Peyer's patch (tissue), 4 donors: ENCODE measurements around the gene MTSS2. TPM values are rescaled to one million over a fixed set of nuclear protein-coding genes. Genes with fewer than 3 reads are reported as not detected.

Experiments used
- DNase-seq, 3 donors: peaks; one replicate each; pipeline ENCODE4 v3.0.0-alpha.2; 2017 to 2019
- H3K27ac ChIP-seq, 4 donors: fragments of 200-600 bp; sonication (generic); one replicate each; pipeline ENCODE4 v1.5.1; 2016 to 2019
- H3K27me3 ChIP-seq, 2 donors: fragments of 200-600 bp; sonication (generic); one replicate each; pipeline ENCODE4 v1.5.1; 2019
- H3K36me3 ChIP-seq, 3 donors: fragments of 200-600 bp; sonication (generic); one replicate each; pipeline ENCODE4 v1.5.1; 2016 to 2019
- H3K4me1 ChIP-seq, 4 donors: fragments of 200-600 bp; sonication (generic); one replicate each; pipeline ENCODE4 v1.5.1; 2016 to 2019
- H3K4me3 ChIP-seq, 4 donors: fragments of 200-600 bp; sonication (generic); 1 replicate in 3 of 4; 2 replicates in 1 of 4; pipeline ENCODE4 v1.5.1; 2016 to 2019; ENCODE audit warnings: mild to moderate bottlenecking in 1 of 4
- H3K9me3 ChIP-seq, 4 donors: fragments of 200-600 bp; sonication (generic); one replicate each; pipeline ENCODE4 v1.5.1; 2016 to 2019; ENCODE audit warnings: mild to moderate bottlenecking in 1 of 4
- CTCF ChIP-seq, 6 experiments: fragments of 450-650 bp in 4 of 6; fragments of 200-600 bp in 2 of 6; sonication (generic) in 1 of 6; IDR thresholded peaks; one replicate each; pipeline ENCODE4 v1.5.1; 2017 to 2019; ENCODE audit warnings: antibody characterized with exemption in 6 of 6, mild to moderate bottlenecking in 3 of 6, moderate library complexity in 1 of 6
- POLR2A ChIP-seq, 2 donors: fragments of 450-650 bp; IDR thresholded peaks; one replicate each; pipeline ENCODE4 v1.5.1; 2017; ENCODE audit warnings: antibody characterized with exemption in 2 of 2, mild to moderate bottlenecking in 2 of 2, moderate library complexity in 2 of 2
- total RNA-seq, 4 donors: library from RNA; depleted of rRNA; stranded (reverse); fragments of >200 nt; gene quantifications; one replicate each; pipeline ENCODE4 v1.1.0, GENCODE V29; 2016

The MTSS2 gene
- total RNA-seq, 4 donors from 2014 or later: 12.1 to 115 (median 30.4) TPM

- Histone ChIP-seq H3K4me3 (no peak overlapping the region), H3K4me1 (peaks cover 0 to 93% (median 2%) of the 10 kb centered on the region in 4 donors), H3K27ac (peak overlapping the region; percentile 66 to 93 (median 82)), H3K9me3 (no peaks in the 10 kb centered on the region), H3K27me3 (no peaks in the 10 kb centered on the region), H3K36me3 (no peaks in the 10 kb centered on the region)
- DNase-seq: no peak
- TF ChIP-seq CTCF (IDR thresholded peaks at IDR 0.05) (no peak), POLR2A (IDR thresholded peaks at IDR 0.05) (no peak)
These were observed 7.2 kb upstream of the MTSS2 start for GRCh38 chr16:70692873-70693671.

GRCh38 chr16:70692130-70692872 lies 6.4 kb upstream of the MTSS2 start:
- DNase-seq: no peak
- H3K36me3 ChIP-seq: no peaks in the 10 kb centered on the region
- H3K27me3 ChIP-seq: no peaks in the 10 kb centered on the region
- no peak overlapping the region for H3K4me3 ChIP-seq
- H3K9me3 ChIP-seq: no peaks in the 10 kb centered on the region
- H3K27ac ChIP-seq: peak overlapping the region; percentile 66 to 93 (median 82)
- peaks cover 0 to 96% (median 2%) of the 10 kb centered on the region in 4 donors for H3K4me1 ChIP-seq
- no peak for TF ChIP-seq CTCF (IDR thresholded peaks at IDR 0.05)
- TF ChIP-seq POLR2A (IDR thresholded peaks at IDR 0.05): no peak

GRCh38 chr16:70691223-70692129 lies 5.6 kb upstream of the MTSS2 start:
- Histone ChIP-seq H3K4me1 (peaks cover 0 to 96% (median 2%) of the 10 kb centered on the region in 4 donors), H3K4me3 (no peak overlapping the region), H3K36me3 (no peaks in the 10 kb centered on the region), H3K9me3 (no peaks in the 10 kb centered on the region), H3K27me3 (no peaks in the 10 kb centered on the region), H3K27ac (peak overlapping the region; percentile 66 to 93 (median 82))
- TF ChIP-seq CTCF (IDR thresholded peaks at IDR 0.05) (no peak), POLR2A (IDR thresholded peaks at IDR 0.05) (no peak)
- peak in 2 of 3 donors; percentile 33 to 80 for DNase-seq

GRCh38 chr16:70689970-70690891 lies 4.4 kb upstream of the MTSS2 start:
- peaks cover 0 to 91% (median 6%) of the 10 kb centered on the region in 4 donors for H3K4me1 ChIP-seq
- DNase-seq: peak in 2 of 3 donors; percentile 69 to 76

More at GRCh38 chr16:70689970-70690891, 4.4 kb upstream of the MTSS2 start:
- no peaks in the 10 kb centered on the region for H3K36me3 ChIP-seq
- TF ChIP-seq POLR2A (IDR thresholded peaks at IDR 0.05): no peak
- no peak for TF ChIP-seq CTCF (IDR thresholded peaks at IDR 0.05)
- no peak overlapping the region for H3K4me3 ChIP-seq
- peak overlapping the region; percentile 66 to 93 (median 82) for H3K27ac ChIP-seq
- no peaks in the 10 kb centered on the region for H3K9me3 ChIP-seq
- no peaks in the 10 kb centered on the region for H3K27me3 ChIP-seq
